ENCODE measurements around the gene CCDC85B. TPM values are rescaled to one million over a fixed set of nuclear protein-coding genes. Genes with fewer than 3 reads are reported as not detected.
A peak's percentile ranks its signal among the peaks of the same experiment; 100 is the strongest.

CCDC85B gene
- total RNA-seq, 1 experiment from 2014 or later = 34.7 TPM

DNA sequence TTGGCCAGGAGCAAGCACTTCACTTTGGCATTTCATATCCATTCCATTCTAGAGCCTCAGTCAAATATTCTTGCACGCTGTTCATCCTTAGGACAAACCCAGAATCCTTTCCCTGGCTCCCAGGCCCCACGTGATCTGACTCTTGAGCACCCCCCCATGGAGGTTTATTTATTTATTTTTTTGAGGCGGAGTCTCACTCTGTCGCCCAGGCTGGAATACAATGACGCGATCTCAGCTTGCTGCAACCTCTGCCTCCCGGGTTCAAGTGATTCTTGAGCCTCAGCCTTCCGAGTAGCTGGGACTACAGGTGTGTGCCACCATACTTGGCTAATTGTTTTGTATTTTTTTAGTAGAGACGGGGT is 42.1 kb downstream of the CCDC85B start:
- DNase-seq (ENCODE audit: low read depth) = peak; percentile 60

DNA sequence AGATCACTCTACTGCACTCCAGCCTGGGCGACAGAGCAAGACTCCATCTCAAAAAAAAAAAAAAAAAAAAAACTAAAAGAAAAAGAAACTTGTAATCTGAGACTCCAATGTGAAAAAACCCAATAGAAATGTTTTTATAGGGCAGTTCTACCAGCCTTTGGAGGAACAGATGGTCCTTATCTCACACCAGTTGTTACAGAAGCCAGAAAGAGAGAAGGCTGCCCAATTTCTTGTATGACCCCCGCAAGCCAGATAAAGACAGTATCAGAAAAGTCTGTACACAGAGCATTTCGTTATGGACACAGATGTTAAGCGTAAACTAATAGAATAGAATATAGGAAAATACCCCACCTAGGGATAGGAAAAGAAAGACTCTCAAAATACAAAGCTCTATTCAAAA is 43.5 kb downstream of the CCDC85B start:
- no peak for DNase-seq (ENCODE audit: low read depth)

DNA sequence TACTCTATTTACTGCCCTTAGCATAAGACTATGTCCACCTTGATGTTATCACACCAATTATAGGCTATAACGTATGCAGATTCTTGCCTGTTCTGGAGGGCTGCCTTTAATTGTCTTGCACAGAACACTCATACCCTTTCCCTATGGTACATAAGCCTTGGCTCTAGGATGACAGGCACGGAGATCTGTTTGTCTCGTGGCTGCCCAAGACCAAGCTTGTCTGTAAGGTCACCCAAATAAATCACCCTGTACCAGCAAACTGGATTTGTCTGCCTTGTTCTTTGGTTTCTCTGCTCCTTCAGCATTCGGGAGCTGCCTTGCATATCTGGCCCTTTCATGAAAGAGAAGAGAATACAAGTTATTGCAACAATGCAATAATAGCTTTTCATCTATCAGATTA is 47.3 kb downstream of the CCDC85B start:
- no peak for DNase-seq (ENCODE audit: low read depth)

Other genes with a start within 250 kb of the CCDC85B start
- gene RELA, start 227.8 kb upstream of the CCDC85B start, total RNA-seq (2014; rRNA removed; shearing (Covaris generic)) = 33.3 and 34.2 TPM in 2 replicates
- gene KAT5, start 178.4 kb upstream of the CCDC85B start, total RNA-seq (2014; rRNA removed; shearing (Covaris generic)) = 36.8 and 47.9 TPM in 2 replicates
- 38.3 and 54.8 TPM in 2 replicates for gene RNASEH2C, start 169.9 kb upstream of the CCDC85B start, total RNA-seq (2014; rRNA removed; shearing (Covaris generic))
- 4.2 and 6.7 TPM in 2 replicates for gene AP5B1, start 109.7 kb upstream of the CCDC85B start, total RNA-seq (2014; rRNA removed; shearing (Covaris generic))
- not detected in 2 replicates for gene OVOL1, start 103.6 kb upstream of the CCDC85B start, total RNA-seq (2014; rRNA removed; shearing (Covaris generic))
- gene SNX32, start 56.7 kb upstream of the CCDC85B start, total RNA-seq (2014; rRNA removed; shearing (Covaris generic)) = 0.20 TPM in 1 of 2 replicates, not detected in the other
- gene CFL1, start 32.5 kb upstream of the CCDC85B start, total RNA-seq (2014; rRNA removed; shearing (Covaris generic)) = 2,043 and 2,212 TPM in 2 replicates
- gene MUS81, start 30.2 kb upstream of the CCDC85B start, total RNA-seq (2014; rRNA removed; shearing (Covaris generic)) = 38.9 and 40.6 TPM in 2 replicates
- gene EFEMP2, start 17.9 kb upstream of the CCDC85B start, total RNA-seq (2014; rRNA removed; shearing (Covaris generic)) = 5.4 and 8.4 TPM in 2 replicates
- gene CTSW, start 10.8 kb upstream of the CCDC85B start, total RNA-seq (2014; rRNA removed; shearing (Covaris generic)) = 5.4 and 8.9 TPM in 2 replicates
- gene FIBP, start 2.2 kb upstream of the CCDC85B start, total RNA-seq (2014; rRNA removed; shearing (Covaris generic)) = 141 and 145 TPM in 2 replicates
- 158 and 232 TPM in 2 replicates for gene FOSL1, start 9.7 kb downstream of the CCDC85B start, total RNA-seq (2014; rRNA removed; shearing (Covaris generic))
- 31.1 and 37.5 TPM in 2 replicates for gene C11orf68, start 28.4 kb downstream of the CCDC85B start, total RNA-seq (2014; rRNA removed; shearing (Covaris generic))
- gene DRAP1, start 28.8 kb downstream of the CCDC85B start, total RNA-seq (2014; rRNA removed; shearing (Covaris generic)) = 405 and 548 TPM in 2 replicates
- gene TSGA10IP, start 54.8 kb downstream of the CCDC85B start, total RNA-seq (2014; rRNA removed; shearing (Covaris generic)) = not detected in 2 replicates
- gene SART1, start 71.1 kb downstream of the CCDC85B start, total RNA-seq (2014; rRNA removed; shearing (Covaris generic)) = 39.4 and 58.1 TPM in 2 replicates
- 38.4 and 42.7 TPM in 2 replicates for gene EIF1AD, start 111.5 kb downstream of the CCDC85B start, total RNA-seq (2014; rRNA removed; shearing (Covaris generic))
- gene BANF1, start 111.8 kb downstream of the CCDC85B start, total RNA-seq (2014; rRNA removed; shearing (Covaris generic)) = 66.9 and 101 TPM in 2 replicates
- 0.60 and 1.5 TPM in 2 replicates for gene CST6, start 121.3 kb downstream of the CCDC85B start, total RNA-seq (2014; rRNA removed; shearing (Covaris generic))
- 0.20 and 0.36 TPM in 2 replicates for gene CATSPER1, start 135.8 kb downstream of the CCDC85B start, total RNA-seq (2014; rRNA removed; shearing (Covaris generic))
- gene GAL3ST3, start 158.5 kb downstream of the CCDC85B start, total RNA-seq (2014; rRNA removed; shearing (Covaris generic)) = not detected in 2 replicates
- 198 and 205 TPM in 2 replicates for gene SF3B2, start 161.7 kb downstream of the CCDC85B start, total RNA-seq (2014; rRNA removed; shearing (Covaris generic))
- gene PACS1, start 179.6 kb downstream of the CCDC85B start, total RNA-seq (2014; rRNA removed; shearing (Covaris generic)) = 16.7 and 19.1 TPM in 2 replicates